HepG2 (cell line): ENCODE measurements around the gene ECEL1.

Source experiments
- CTCF ChIP-seq: sonication (generic); formaldehyde crosslinking; IDR thresholded peaks from 2 replicates; pipeline ENCODE4 v1.5.0; 2020; ENCODE audit warnings: mild to moderate bottlenecking, missing genetic modification reagents, moderate library complexity
- DZIP1 ChIP-seq: sonication (generic); formaldehyde crosslinking; IDR thresholded peaks from 2 replicates; pipeline ENCODE4 v1.5.0; 2020; ENCODE audit warnings: mild to moderate bottlenecking, missing genetic modification reagents
- FOSL1 ChIP-seq: sonication (generic); formaldehyde crosslinking; IDR thresholded peaks from 2 replicates; pipeline ENCODE4 v1.9.0; 2021; ENCODE audit warnings: missing genetic modification reagents, borderline replicate concordance
- POLR2AphosphoS5 ChIP-seq: IDR thresholded peaks from 2 replicates; pipeline ENCODE4 v1.6.1; 2012; ENCODE audit warnings: low read depth, low read length
- REST ChIP-seq, 2 experiments: IDR thresholded peaks; 2 replicates each; pipeline ENCODE4 v1.6.1; 2011 to 2012; ENCODE audit warnings: low read length in 2 of 2, borderline replicate concordance in 1 of 2, low read depth in 1 of 2, mild to moderate bottlenecking in 1 of 2, moderate library complexity in 1 of 2
- TRIM24 ChIP-seq: sonication (generic); formaldehyde crosslinking; IDR thresholded peaks from 2 replicates; pipeline ENCODE4 v1.8.0; 2022; ENCODE audit warnings: mild to moderate bottlenecking, missing genetic modification reagents
- ZNF766 ChIP-seq: sonication (generic); formaldehyde crosslinking; IDR thresholded peaks from 2 replicates; pipeline ENCODE4 v1.5.0; 2020; ENCODE audit warnings: missing genetic modification reagents, borderline replicate concordance
- ZNF768 ChIP-seq: sonication (generic); formaldehyde crosslinking; IDR thresholded peaks from 2 replicates; pipeline ENCODE4 v1.4.0; 2020; ENCODE audit warnings: missing genetic modification reagents
- ZNF780A ChIP-seq: sonication (generic); formaldehyde crosslinking; IDR thresholded peaks from 2 replicates; pipeline ENCODE4 v1.8.0; 2022; ENCODE audit warnings: mild to moderate bottlenecking, missing genetic modification reagents, moderate library complexity
- ZNF83 ChIP-seq: sonication (generic); formaldehyde crosslinking; IDR thresholded peaks from 2 replicates; pipeline ENCODE4 v1.4.0; 2020; ENCODE audit warnings: missing genetic modification reagents, mild to moderate bottlenecking, borderline replicate concordance

GRCh38 chr2:232481322-232482140 is 6.1 kb downstream of the ECEL1 start:
- TF ChIP-seq ZNF766: no peak
- TF ChIP-seq POLR2AphosphoS5: no peak
- no peak for TF ChIP-seq TRIM24 (CRISPR knock-in tag)
- TF ChIP-seq DZIP1: no peak
- TF ChIP-seq ZNF780A: no peak
- no peak for TF ChIP-seq CTCF (CRISPR knock-in tag)
- no peak for TF ChIP-seq ZNF83 (CRISPR knock-in tag)
- no peak for TF ChIP-seq ZNF768 (CRISPR knock-in tag)
- TF ChIP-seq REST (IDR thresholded peaks at IDR 0.05; ENCODE audit: borderline replicate concordance in 1 of 2, low read depth in 1 of 2, low read length in 2 of 2): no peak
- TF ChIP-seq FOSL1 (CRISPR knock-in tag): no peak
